GM23338 (cell line): ENCODE results near the gene ODAD2.

ENCODE experiments used
- CREB1 ChIP-seq: fragments of 250-450 bp; sonication (Bioruptor Pico); IDR thresholded peaks from 2 replicates; pipeline ENCODE4 v1.5.0; 2020; ENCODE audit warnings: low read depth, mild to moderate bottlenecking, moderate library complexity
- CTCF ChIP-seq, 2 experiments: fragments of 200-600 bp in 1 of 2; sonication (generic) in 1 of 2; conservative IDR thresholded peaks; 2 replicates each; pipeline versions ENCODE4 v1.5.1 to v1.6.1; 2016 to 2017; ENCODE audit warnings: antibody characterized with exemption in 2 of 2, low read depth in 2 of 2, mild to moderate bottlenecking in 2 of 2, moderate library complexity in 1 of 2
- EZH2 ChIP-seq: fragments of 200-600 bp; sonication (generic); IDR thresholded peaks from one replicate; pipeline ENCODE4 v1.8.0; 2017; ENCODE audit warnings: antibody characterized with exemption, mild to moderate bottlenecking, low read depth; ENCODE audit not compliant: unreplicated experiment
- EZH2phosphoT487 ChIP-seq: fragments of 200-600 bp; sonication (generic); IDR thresholded peaks from one replicate; pipeline ENCODE4 v1.8.1; 2018; ENCODE audit warnings: antibody characterized with exemption; ENCODE audit not compliant: unreplicated experiment
- JUNB ChIP-seq: IDR thresholded peaks from one replicate; pipeline ENCODE4 v1.6.1; 2016; ENCODE audit warnings: antibody characterized with exemption; ENCODE audit not compliant: unreplicated experiment
- NANOG ChIP-seq: IDR thresholded peaks from 2 replicates; pipeline ENCODE4 v1.6.1; 2016; ENCODE audit warnings: antibody characterized with exemption, borderline replicate concordance
- POLR2AphosphoS5 ChIP-seq: IDR thresholded peaks from 2 replicates; pipeline ENCODE4 v1.6.1; 2016; ENCODE audit warnings: antibody characterized with exemption, low read depth
- REST ChIP-seq: IDR thresholded peaks from one replicate; pipeline ENCODE4 v1.6.1; 2018; ENCODE audit warnings: antibody characterized with exemption; ENCODE audit not compliant: unreplicated experiment
- STAT1 ChIP-seq: IDR thresholded peaks from one replicate; pipeline ENCODE4 v1.6.1; 2016; ENCODE audit warnings: antibody characterized with exemption; ENCODE audit not compliant: unreplicated experiment
- ZNF331 ChIP-seq: fragments of 250-450 bp; sonication (Bioruptor Pico); IDR thresholded peaks from 2 replicates; pipeline ENCODE4 v1.5.0; 2020; ENCODE audit warnings: low read depth, mild to moderate bottlenecking, moderate library complexity
- TF ChIP-seq, protein P1 (sequence below): IDR thresholded peaks from 2 replicates; pipeline ENCODE4 v1.6.1; 2016; ENCODE audit warnings: antibody characterized with exemption
- TF ChIP-seq, protein P2 (sequence below): fragments of 250-450 bp; sonication (Bioruptor Pico); IDR thresholded peaks from 2 replicates; pipeline ENCODE4 v1.5.0; 2020; ENCODE audit warnings: mild to moderate bottlenecking, moderate library complexity

GRCh38 chr10:27779462-27780015, 219.3 kb downstream of the ODAD2 start:
- TF ChIP-seq CTCF (conservative IDR thresholded peaks at IDR 0.05; ENCODE audit: low read depth in 2 of 2): no peak
- no peak for TF ChIP-seq CREB1 (CRISPR knock-in tag)
- TF ChIP-seq POLR2AphosphoS5: no peak
- no peak for TF ChIP-seq EZH2
- no peak for TF ChIP-seq REST
- TF ChIP-seq EZH2phosphoT487: no peak
- no peak for TF ChIP-seq NANOG
- TF ChIP-seq ZNF331 (CRISPR knock-in tag): no peak
- TF ChIP-seq JUNB: no peak
- TF ChIP-seq, protein P1, sequence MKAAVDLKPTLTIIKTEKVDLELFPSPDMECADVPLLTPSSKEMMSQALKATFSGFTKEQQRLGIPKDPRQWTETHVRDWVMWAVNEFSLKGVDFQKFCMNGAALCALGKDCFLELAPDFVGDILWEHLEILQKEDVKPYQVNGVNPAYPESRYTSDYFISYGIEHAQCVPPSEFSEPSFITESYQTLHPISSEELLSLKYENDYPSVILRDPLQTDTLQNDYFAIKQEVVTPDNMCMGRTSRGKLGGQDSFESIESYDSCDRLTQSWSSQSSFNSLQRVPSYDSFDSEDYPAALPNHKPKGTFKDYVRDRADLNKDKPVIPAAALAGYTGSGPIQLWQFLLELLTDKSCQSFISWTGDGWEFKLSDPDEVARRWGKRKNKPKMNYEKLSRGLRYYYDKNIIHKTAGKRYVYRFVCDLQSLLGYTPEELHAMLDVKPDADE: no peak
- TF ChIP-seq, protein P2, sequence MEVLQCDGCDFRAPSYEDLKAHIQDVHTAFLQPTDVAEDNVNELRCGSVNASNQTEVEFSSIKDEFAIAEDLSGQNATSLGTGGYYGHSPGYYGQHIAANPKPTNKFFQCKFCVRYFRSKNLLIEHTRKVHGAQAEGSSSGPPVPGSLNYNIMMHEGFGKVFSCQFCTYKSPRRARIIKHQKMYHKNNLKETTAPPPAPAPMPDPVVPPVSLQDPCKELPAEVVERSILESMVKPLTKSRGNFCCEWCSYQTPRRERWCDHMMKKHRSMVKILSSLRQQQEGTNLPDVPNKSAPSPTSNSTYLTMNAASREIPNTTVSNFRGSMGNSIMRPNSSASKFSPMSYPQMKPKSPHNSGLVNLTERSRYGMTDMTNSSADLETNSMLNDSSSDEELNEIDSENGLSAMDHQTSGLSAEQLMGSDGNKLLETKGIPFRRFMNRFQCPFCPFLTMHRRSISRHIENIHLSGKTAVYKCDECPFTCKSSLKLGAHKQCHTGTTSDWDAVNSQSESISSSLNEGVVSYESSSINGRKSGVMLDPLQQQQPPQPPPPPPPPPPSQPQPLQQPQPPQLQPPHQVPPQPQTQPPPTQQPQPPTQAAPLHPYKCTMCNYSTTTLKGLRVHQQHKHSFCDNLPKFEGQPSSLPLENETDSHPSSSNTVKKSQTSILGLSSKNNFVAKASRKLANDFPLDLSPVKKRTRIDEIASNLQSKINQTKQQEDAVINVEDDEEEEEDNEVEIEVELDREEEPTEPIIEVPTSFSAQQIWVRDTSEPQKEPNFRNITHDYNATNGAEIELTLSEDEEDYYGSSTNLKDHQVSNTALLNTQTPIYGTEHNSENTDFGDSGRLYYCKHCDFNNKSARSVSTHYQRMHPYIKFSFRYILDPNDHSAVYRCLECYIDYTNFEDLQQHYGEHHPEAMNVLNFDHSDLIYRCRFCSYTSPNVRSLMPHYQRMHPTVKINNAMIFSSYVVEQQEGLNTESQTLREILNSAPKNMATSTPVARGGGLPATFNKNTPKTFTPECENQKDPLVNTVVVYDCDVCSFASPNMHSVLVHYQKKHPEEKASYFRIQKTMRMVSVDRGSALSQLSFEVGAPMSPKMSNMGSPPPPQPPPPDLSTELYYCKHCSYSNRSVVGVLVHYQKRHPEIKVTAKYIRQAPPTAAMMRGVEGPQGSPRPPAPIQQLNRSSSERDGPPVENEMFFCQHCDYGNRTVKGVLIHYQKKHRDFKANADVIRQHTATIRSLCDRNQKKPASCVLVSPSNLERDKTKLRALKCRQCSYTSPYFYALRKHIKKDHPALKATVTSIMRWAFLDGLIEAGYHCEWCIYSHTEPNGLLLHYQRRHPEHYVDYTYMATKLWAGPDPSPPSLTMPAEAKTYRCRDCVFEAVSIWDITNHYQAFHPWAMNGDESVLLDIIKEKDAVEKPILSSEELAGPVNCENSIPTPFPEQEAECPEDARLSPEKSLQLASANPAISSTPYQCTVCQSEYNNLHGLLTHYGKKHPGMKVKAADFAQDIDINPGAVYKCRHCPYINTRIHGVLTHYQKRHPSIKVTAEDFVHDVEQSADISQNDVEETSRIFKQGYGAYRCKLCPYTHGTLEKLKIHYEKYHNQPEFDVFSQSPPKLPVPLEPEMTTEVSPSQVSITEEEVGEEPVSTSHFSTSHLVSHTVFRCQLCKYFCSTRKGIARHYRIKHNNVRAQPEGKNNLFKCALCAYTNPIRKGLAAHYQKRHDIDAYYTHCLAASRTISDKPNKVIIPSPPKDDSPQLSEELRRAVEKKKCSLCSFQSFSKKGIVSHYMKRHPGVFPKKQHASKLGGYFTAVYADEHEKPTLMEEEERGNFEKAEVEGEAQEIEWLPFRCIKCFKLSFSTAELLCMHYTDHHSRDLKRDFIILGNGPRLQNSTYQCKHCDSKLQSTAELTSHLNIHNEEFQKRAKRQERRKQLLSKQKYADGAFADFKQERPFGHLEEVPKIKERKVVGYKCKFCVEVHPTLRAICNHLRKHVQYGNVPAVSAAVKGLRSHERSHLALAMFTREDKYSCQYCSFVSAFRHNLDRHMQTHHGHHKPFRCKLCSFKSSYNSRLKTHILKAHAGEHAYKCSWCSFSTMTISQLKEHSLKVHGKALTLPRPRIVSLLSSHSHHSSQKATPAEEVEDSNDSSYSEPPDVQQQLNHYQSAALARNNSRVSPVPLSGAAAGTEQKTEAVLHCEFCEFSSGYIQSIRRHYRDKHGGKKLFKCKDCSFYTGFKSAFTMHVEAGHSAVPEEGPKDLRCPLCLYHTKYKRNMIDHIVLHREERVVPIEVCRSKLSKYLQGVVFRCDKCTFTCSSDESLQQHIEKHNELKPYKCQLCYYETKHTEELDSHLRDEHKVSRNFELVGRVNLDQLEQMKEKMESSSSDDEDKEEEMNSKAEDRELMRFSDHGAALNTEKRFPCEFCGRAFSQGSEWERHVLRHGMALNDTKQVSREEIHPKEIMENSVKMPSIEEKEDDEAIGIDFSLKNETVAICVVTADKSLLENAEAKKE (CRISPR knock-in tag): no peak
- no peak for TF ChIP-seq STAT1
